GM19324 (cell line): ENCODE data around the gene ITGAV.

Source experiments
- ATAC-seq: cut with Tn5 transposase; IDR thresholded peaks from one replicate; pipeline ENCODE4 v1.9.1; 2021; ENCODE audit warnings: mild to moderate bottlenecking, moderate library complexity; ENCODE audit not compliant: unreplicated experiment, low FRiP score

Gene ITGAV

GRCh38 chr2:186709529-186710450, 119.9 kb downstream of the ITGAV start:
- ATAC-seq, result no peak

GRCh38 chr2:186713691-186714090, 123.8 kb downstream of the ITGAV start:
- no peak for ATAC-seq

- ATAC-seq, result no peak
Measured at GRCh38 chr2:186714611-186715010, 124.8 kb downstream of the ITGAV start.

- no peak for ATAC-seq
Measured at GRCh38 chr2:186716004-186716403, 126.1 kb downstream of the ITGAV start.

- ATAC-seq, result no peak
Measured at GRCh38 chr2:186716899-186717298, 127.0 kb downstream of the ITGAV start.

GRCh38 chr2:186717320-186718007, 127.6 kb downstream of the ITGAV start:
- ATAC-seq, result no peak

- ATAC-seq, result no peak
Measured at GRCh38 chr2:186718122-186718521, 128.3 kb downstream of the ITGAV start.

DNA sequence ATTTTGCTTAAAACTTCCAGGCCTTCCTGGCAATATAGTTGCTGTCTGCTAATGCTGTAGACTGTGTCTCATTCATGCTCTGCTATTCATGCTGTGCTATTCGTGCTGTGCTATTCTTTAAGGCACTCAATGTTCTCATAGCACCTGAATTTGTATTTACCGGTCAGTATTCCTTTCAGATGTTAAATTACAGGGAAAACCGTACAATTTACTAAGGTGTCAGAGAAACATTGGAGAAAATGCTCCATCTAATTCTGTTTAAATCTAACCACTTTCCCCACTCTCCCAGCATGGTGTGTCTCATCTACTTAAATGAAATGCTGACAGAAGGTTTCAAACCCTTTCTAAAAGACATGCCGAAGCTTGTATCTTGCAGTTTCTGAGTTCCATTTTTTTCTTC, 129.0 kb downstream of the ITGAV start:
- ATAC-seq, result no peak

- no peak for ATAC-seq
Measured at GRCh38 chr2:186721956-186722355, 132.1 kb downstream of the ITGAV start.

DNA sequence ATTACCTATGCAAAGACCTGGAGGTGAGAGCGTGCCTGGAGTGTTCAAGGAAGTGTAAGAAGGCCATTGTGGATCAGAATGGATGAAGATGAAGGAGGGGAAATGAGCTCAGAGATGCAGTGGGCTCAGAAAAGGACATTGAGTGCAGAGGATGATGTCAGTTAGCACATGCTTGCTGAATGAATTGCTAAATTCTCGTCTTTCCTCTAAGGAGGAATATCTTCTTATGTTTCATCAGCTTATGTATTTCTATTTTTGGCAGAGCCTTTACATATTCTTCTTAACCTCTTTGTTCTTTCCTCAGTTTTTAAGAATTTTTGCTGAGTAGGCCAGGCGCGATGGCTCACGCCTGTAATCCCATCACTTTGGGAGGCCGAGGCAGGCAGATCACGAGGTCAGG, 134.9 kb downstream of the ITGAV start:
- ATAC-seq, result no peak

GRCh38 chr2:186725783-186726182, 135.9 kb downstream of the ITGAV start:
- no peak for ATAC-seq

GRCh38 chr2:186726938-186727337, 137.1 kb downstream of the ITGAV start:
- no peak for ATAC-seq

- ATAC-seq, result no peak
Measured at GRCh38 chr2:186728631-186729030, 138.8 kb downstream of the ITGAV start.
